ENCODE results near the gene CCDC30.
A peak's percentile ranks its signal among the peaks of the same experiment; 100 is the strongest.

Gene CCDC30

DNA sequence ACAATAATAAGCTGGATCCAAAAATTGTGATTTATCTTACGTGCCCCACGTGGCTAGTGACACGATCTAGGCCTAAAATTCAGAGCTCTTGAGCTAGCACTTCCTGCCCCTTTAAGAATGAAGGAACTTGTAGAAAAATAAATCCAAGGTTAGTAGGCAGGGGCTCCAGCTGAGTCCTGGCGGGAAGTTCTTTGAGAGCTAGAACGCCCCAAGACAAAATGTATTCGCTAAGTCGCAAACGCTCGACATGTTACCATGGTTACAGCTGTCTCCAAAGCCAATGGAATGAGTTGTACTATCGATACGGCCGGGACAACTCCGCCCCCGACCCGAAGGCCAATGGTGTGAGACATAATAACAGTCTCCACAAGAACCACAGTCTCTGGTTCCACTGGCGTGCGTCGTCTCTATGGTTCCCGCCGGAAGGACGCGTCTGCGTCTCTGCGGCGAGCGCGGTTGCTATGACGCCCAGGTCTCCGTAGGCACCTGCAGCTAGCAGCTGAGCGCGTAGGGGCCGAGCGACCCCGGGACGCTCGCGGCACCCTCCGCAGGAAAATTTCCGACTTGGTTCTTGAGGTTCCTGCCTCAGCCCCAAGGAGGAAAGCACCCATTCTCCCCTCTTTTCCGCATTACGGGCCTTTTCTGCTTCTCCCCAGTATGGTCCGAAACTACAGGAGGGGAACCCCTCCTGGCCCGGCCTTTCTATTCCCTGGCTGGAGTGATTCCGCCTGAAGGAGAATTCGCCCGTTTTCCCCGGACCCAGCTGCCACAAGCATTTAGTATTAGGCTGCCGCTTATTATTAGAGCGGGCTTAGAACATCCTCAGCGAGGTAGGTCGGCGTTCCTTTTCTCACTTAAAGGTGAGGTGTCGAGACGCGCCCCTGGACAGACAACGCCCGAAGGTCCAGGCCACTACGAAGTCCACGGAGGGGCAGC is at the start of gene CCDC30:
Gene CCDC30 (plus strand): TSS at position 459 of the 936 bp plus-strand sequence. CDS start 17,266 bp downstream, outside the sequence.
- peak; percentile 100 for DNase-seq

GRCh38 chr1:42414551-42415496 is 48.3 kb upstream of the CCDC30 start:
- no peak for DNase-seq

- no peak for DNase-seq
These were observed 45.9 kb upstream of the CCDC30 start for GRCh38 chr1:42417166-42417565.

DNA sequence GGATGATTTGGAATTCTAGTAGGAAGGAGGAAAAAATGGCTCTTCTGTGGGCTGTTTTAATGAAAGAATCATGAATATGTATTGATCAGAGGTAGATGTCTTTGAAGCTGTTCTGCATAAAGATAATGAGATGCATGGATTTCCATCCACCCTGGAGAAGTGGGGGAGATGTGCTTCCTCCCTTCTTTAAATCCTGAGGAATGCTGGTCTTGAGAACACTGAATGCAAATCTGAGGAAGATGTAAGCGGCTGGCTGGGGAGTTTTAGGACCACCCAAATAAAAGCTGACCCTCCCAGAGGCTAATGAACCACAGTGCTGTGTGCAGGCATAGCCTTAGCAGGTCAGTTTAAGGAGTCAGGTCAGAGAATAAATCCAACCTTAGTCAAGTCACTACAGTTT is 44.6 kb upstream of the CCDC30 start:
- no peak for DNase-seq

DNA sequence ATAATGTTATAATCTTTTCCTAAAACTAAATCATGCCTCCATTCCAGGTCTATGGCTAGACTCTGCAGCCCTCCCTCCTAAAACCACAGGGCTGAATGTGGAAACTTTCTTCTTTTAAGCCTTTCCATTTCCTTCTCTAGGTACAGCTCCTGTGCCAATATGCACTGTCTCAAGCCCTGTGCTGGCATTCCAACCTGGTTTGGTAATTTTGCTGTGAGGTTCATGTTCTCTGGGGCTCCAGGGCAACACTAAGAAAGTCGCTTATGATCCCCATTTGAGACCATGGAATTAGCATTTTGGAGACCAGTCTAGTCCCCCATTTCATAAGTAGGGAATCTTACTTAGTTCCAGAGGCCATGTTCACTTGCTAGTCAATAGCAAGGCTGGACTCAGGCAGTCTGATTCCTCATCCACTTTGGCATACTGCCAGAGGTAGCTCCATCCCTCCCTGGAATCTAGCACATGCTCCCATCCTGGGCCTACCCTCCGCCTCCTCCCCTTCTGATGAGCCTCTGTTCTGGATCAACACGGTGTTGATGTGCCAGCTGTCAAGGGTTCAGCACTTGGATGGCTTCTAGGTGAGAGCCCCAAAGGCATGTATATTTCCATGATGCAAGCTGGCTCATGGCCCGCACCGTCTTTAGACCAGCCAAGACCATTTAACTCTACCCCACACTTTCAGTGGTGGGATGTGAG is 43.8 kb upstream of the CCDC30 start:
- peak; percentile 25 for DNase-seq

- no peak for DNase-seq
These were observed 43.0 kb upstream of the CCDC30 start for GRCh38 chr1:42420121-42420520.

DNA sequence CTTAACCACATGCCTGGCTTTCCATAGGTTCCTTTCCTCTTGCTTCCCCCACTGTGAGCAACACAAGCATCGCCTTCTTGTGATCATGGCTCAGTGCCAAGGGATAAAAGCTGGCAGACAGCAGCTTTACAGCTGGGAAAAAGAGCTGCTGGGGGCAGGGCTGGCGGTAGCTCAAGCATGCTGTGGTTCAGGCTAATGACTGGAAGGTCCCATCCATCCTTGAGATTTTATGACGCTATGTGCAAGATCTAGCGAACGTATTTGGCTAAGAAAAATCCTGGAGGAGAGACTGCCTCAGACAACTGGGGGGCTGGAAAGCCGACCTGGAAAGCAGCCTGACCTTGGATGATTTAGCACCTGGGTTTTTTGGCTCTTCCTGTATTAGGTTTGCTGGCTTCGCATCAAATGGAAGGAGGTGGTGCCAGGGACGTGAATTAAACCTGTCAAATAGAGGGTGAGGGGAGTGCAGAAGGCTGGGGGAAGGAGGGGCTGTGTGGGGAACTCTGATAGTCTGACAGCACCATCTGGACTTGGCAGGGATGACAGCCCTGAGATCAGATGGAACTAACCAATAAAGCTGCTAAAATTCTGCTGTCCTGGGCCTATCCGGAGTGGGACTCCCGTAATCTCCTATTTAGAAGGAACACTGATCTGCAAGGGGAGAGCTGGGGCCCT is 42.0 kb upstream of the CCDC30 start:
- DNase-seq: peak; percentile 98

GRCh38 chr1:42422737-42423136 is 40.3 kb upstream of the CCDC30 start:
- peak; percentile 47 for DNase-seq

DNA sequence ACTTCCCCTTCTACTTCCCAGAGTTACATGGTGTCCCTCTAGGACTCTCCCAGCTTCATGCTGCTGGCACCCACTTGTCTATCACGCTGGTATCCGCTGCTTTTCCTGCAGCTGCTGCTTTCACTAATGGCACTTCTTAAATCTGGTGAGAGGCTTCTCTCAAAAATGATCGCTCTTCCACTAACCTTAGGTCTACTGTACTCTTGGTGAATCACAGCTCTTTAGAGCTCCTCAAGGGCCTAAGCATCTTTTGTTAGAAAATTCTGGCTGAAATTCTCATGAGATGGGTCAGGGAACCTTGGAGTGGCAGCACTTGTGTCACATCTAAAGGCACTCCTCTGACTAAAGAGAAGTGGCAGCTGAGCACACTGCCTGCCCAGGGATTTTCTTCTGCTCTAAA is 39.4 kb upstream of the CCDC30 start:
- no peak for DNase-seq

DNA sequence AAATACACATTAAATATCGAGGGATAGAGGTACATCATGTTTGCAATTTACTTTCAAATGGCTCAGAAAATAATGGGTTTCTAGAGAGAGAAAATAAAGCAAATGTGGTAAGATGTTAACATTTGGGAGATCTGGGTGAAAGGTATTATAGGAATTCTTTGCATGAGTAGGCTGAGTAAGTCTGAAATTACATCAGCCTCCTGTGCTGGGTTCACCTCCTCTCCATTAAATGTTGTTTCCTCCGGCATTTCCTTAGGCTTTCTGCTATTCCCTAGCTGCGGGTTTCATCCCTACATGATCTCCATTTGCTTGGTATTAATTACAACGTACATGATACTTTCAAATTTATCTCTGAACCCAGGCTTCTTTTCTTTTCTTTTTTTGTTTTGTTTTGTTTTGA is 38.9 kb upstream of the CCDC30 start:
- DNase-seq: no peak

DNA sequence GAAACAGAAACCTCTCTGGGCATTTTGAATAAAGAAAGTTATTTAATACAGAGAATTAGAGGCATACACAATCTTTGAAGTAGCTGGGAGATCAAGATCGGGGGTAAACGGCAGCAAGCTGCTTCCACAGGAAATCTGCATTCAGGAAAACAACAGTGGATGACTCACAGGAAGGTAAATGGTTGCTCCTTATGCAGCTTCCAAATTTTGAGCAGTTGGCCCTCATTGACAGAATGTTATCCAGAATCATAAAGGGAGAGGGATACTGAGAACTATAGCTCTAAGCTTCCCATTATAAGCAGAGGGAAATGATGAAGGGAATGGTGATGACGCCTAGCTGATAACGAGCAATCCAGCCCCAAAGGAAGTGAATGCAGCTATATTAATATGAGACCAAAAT is 35.8 kb upstream of the CCDC30 start:
- no peak for DNase-seq

DNA sequence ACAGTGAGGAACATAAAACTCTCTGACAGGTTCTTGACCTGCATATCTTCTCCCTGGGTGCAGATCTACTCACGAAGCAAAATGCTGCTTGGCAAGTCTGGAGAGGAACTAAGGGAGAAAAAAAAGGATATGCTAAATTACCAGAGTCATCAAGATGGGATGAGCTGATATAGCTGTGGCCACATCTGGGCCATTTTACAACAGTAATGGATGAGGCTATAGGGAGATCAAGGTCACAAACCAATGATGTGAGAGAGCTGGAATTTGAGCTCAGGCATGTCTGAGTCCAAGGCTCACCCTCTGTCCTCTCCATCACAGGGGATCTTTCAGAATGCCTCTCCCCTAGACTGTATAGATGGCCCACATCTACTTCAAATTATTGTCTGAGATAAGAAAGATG is 33.5 kb upstream of the CCDC30 start:
- DNase-seq: no peak

DNA sequence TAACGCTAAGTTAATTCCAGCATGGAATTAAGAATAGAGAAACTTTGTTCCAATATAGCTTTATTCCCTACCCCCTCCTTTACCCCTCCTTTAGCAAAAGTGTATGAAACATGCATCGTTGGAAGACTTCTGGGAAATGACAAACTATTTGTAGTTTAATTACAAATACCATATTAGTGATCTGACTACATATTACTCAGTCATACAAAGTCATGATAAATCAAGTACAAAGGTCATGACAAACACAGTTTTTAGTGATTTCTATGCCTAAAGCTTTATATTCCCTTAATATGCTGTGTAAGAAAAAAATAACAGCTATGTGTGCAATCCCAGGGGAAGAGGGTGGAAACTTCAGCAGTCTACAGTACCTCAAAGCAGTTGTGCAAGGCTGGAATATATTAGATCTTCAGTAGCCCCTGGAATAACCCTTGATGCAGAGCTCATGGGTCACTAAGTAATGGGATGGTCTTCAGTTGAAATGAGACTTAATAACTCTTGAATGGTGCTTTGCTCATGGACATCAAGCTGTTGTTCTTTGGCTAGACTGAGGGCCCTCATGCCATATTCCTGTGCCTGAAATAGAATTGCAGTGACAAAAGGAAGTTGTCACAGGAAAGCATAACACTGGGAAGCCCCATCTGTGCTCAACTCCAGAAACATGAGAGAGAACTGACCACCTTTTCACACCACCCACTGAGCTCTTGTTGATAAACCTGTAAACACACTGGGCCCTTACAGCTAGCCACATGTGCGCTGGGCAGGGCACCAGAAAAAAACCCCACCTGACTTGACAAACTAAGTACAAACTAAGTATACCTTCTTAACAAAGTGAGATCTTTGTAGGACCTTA is 32.6 kb upstream of the CCDC30 start:
- no peak for DNase-seq

DNA sequence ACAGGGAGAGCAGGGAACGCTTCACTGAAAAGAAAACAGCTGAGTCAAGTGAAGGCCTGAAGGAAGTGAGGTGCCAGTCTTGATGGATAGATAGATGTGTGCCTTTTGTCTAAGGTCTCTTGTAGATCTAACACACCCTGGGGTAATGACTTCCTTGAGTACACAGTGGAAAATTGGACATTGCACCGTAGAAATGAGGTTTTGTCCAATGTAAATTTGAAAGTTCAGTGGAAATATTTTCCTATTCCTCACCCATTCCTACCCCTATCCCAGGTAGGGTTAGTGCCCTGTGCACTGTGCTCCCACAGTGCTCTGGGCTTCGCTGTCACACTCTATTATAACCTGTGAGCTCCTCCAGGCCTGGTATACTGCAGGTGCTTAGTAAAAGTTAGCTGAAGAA is 31.6 kb upstream of the CCDC30 start:
- DNase-seq: no peak

- no peak for DNase-seq
These were observed 30.4 kb upstream of the CCDC30 start for GRCh38 chr1:42432714-42433113.

- DNase-seq: no peak
These were observed 29.7 kb upstream of the CCDC30 start for GRCh38 chr1:42433369-42433768.

DNA sequence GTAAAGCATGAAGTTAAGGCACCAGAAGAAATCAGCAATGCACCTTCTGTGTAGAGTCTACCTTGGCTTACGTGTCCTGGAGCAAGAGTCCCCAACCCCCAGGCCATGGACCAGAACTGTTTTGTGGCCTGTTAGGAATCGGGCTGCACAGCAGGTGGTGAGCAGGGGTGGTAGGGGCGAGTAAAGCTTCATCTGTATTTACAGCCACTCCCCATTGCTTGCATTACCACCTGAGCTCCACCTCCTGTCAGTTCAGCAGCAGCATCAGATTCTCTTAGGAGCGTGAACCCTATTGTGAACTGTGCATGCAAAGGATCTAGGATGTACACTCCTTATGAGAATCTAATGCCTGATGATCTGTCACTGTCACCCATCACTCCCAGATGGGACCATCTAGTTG is 28.7 kb upstream of the CCDC30 start:
- no peak for DNase-seq

DNA sequence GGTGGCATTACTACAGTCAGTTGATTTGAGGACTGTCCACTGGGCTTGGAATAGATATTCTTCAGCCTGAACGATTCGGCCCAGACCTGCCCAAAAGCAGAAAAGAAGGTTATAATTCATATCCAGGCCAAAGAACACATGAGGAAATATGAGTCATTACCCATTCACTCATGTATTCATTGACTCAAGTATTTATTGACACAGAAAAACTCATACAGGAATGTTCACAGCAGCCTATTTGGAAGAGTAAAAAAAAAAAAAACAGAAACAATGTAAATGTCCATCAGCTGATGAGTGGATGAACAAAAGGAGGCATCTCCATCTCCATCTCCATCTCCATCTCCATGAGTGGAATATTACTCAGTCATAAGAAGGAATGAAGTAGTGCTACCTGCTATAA is 23.1 kb upstream of the CCDC30 start:
- no peak for DNase-seq

GRCh38 chr1:42442662-42443061 is 20.4 kb upstream of the CCDC30 start:
- DNase-seq: no peak

DNA sequence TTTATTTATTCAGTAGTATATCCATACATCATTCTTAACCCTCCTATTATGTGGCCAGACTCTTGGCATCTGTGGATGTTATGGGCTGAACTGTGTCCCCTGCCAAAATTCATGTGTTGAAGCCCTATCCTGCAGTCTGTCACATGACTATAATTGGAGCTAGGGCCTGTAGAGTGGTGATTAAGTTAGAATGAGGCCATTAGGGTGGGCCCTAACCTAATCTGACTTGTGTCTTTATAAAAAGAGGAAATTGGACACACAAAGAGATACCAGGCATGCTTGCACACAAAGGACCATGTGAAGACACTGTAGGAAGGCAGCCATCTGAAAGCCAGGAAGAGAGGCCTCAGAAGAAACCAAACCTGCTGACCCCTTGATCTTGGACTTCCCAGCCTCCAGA is 13.8 kb upstream of the CCDC30 start:
- DNase-seq: no peak

- no peak for DNase-seq
These were observed 13.0 kb upstream of the CCDC30 start for GRCh38 chr1:42450061-42450460.

DNA sequence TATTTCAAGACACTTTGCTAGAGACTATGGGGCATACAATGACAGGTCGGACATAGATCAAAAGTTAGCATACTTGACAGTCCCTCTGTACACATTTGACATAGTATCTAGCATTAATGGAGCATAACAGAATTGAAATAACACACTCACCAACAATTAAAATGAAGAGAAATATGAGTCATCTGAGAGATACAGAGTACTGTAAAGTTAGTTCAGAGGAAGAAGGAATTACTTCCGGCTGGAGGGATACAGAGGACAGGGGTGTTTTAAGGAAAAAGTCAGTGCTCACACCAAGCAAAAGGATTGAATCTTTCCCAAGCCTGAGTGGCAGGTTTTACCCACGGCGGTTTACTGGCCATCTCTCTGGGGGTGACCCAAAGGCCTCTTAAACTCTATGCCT is 9.7 kb upstream of the CCDC30 start:
- DNase-seq: no peak
